ENCODE results near the gene SOX1.

GRCh38 chr13:112055915-112056269, 11.1 kb upstream of the SOX1 start:
- TF ChIP-seq POLR2A (IDR thresholded peaks at IDR 0.05) (no peak), POLR2AphosphoS5 (IDR thresholded peaks at IDR 0.05) (no peak), CTCF (IDR thresholded peaks at IDR 0.05) (no peak)
